Stimulated activated naive CD4-positive, alpha-beta T cell treated with Interleukin-2 at 50 U/mL for 16 hours (primary cell): ENCODE measurements around the gene LDB3.

Experiments used
- DNase-seq: peaks from one replicate; lab custom pipeline; 2025; lab: John Stamatoyannopoulos, UW

Gene LDB3

GRCh38 chr10:86687750-86688149, 19.4 kb downstream of the LDB3 start:
- DNase-seq = no peak

GRCh38 chr10:86688398-86688921, 20.1 kb downstream of the LDB3 start:
- DNase-seq = peak; percentile 6

- DNase-seq = no peak
Measured at GRCh38 chr10:86689146-86689545, 20.8 kb downstream of the LDB3 start.

- no peak for DNase-seq
Measured at GRCh38 chr10:86690231-86690630, 21.9 kb downstream of the LDB3 start.

GRCh38 chr10:86690657-86691084, 22.4 kb downstream of the LDB3 start:
- no peak for DNase-seq

- DNase-seq = no peak
Measured at GRCh38 chr10:86691333-86692022, 23.2 kb downstream of the LDB3 start.

- DNase-seq = no peak
Measured at GRCh38 chr10:86692023-86692514, 23.8 kb downstream of the LDB3 start.

- DNase-seq = no peak
Measured at GRCh38 chr10:86692664-86693063, 24.4 kb downstream of the LDB3 start.

GRCh38 chr10:86693275-86693674, 25.0 kb downstream of the LDB3 start:
- DNase-seq = no peak

- no peak for DNase-seq
Measured at GRCh38 chr10:86693721-86694369, 25.5 kb downstream of the LDB3 start.

- DNase-seq = no peak
Measured at GRCh38 chr10:86698207-86698940, 30.1 kb downstream of the LDB3 start.

- DNase-seq = no peak
Measured at GRCh38 chr10:86699125-86699524, 30.8 kb downstream of the LDB3 start.

- DNase-seq = no peak
Measured at GRCh38 chr10:86699541-86699940, 31.2 kb downstream of the LDB3 start.

GRCh38 chr10:86699991-86700840, 31.9 kb downstream of the LDB3 start:
- DNase-seq = no peak

- DNase-seq = no peak
Measured at GRCh38 chr10:86700851-86701617, 32.7 kb downstream of the LDB3 start.

- no peak for DNase-seq
Measured at GRCh38 chr10:86703176-86703575, 34.9 kb downstream of the LDB3 start.

- no peak for DNase-seq
Measured at GRCh38 chr10:86705139-86705538, 36.8 kb downstream of the LDB3 start.

- no peak for DNase-seq
Measured at GRCh38 chr10:86705905-86706304, 37.6 kb downstream of the LDB3 start.

- DNase-seq = no peak
Measured at GRCh38 chr10:86706401-86706841, 38.1 kb downstream of the LDB3 start.

- DNase-seq = no peak
Measured at GRCh38 chr10:86706977-86707376, 38.7 kb downstream of the LDB3 start.

- DNase-seq = no peak
Measured at GRCh38 chr10:86707505-86707904, 39.2 kb downstream of the LDB3 start.
